Measurements from ENCODE around the gene CEMP1.

DNA sequence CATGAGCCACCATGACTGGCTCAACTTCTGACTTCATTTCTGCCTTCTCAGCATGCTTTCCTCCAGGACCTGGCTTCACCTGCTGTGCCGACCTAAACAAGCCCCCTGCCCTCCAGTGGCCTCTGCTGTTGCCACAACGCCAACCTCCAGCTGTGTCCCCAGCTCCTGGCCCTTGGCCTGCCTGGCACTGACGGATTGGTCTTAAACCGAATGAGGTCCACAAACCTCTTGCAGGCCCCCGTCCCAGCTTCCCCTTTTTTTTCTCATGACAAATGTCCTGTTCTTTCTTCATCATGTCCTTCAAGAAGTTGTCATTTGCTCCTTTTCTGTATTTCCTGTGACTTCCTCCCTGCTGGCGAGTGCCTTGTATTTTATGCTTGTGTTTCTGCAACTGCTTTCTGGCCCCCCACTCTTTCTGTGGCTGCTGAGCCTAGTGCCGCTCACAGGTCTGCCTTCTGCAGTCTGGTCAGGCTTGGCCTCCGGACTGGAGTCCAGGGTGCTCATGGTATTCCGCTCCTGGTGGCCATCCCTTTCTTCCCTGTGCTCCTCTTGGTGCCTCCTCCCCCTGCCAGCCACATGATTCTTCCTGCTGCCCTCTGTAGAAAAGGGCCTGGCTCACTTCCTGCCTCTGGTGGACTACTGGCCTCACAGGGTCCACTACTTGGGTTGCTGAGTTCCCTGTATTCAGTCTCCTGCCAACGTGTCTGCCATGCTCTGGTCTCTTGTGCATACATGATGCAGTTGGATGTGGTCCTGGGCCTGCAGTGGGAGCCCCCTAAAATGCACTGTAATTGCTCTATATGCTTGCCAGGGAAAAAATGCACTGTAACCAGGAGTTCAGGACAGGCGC, 14.6 kb downstream of the CEMP1 start:
- TF ChIP-seq, protein P1, sequence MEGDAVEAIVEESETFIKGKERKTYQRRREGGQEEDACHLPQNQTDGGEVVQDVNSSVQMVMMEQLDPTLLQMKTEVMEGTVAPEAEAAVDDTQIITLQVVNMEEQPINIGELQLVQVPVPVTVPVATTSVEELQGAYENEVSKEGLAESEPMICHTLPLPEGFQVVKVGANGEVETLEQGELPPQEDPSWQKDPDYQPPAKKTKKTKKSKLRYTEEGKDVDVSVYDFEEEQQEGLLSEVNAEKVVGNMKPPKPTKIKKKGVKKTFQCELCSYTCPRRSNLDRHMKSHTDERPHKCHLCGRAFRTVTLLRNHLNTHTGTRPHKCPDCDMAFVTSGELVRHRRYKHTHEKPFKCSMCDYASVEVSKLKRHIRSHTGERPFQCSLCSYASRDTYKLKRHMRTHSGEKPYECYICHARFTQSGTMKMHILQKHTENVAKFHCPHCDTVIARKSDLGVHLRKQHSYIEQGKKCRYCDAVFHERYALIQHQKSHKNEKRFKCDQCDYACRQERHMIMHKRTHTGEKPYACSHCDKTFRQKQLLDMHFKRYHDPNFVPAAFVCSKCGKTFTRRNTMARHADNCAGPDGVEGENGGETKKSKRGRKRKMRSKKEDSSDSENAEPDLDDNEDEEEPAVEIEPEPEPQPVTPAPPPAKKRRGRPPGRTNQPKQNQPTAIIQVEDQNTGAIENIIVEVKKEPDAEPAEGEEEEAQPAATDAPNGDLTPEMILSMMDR (conservative IDR thresholded peaks at IDR 0.05; ENCODE audit: low read depth, low read length): no peak
- no peak for TF ChIP-seq EZH2 (IDR thresholded peaks at IDR 0.05; ENCODE audit: borderline replicate concordance, low read depth, low read length, poor library complexity, severe bottlenecking)
